GM12878 (cell line): ENCODE data around the gene IFT81. TPM values are rescaled to one million over a fixed set of nuclear protein-coding genes. Genes with fewer than 3 reads are reported as not detected.

Experiments
- ATAC-seq: fragments of 200-7000 bp; cut with Tn5 transposase; 3 replicates; pipeline ENCODE4 v1.9.1; 2020; ENCODE audit warnings: mild to moderate bottlenecking, moderate library complexity
- Bru-seq: library from RNA; stranded (reverse); fragments of 400-500 nt; gene quantifications from one replicate; lab custom pipeline; 2021; lab: Mats Ljungman, UMichigan
- BruChase-seq, 2 experiments: library from RNA; stranded (reverse); fragments of 400-500 nt; gene quantifications; one replicate each; lab custom pipeline; 2021; lab: Mats Ljungman, UMichigan
- BruUV-seq: library from RNA; stranded (reverse); fragments of 400-500 nt; replicated peaks from 2 replicates; lab custom pipeline; 2021; lab: Mats Ljungman, UMichigan
- CTCF ChIA-PET: fragments of 300-600 bp; sonication (Branson Sonifier 250); formaldehyde crosslinking; extraction: SDS; loops from one replicate; lab custom pipeline; 2021; ENCODE audit warnings: inconsistent platforms; lab: Yijun Ruan, JAX
- POLR2A ChIA-PET: fragments of 350-600 bp; formaldehyde crosslinking; extraction: SDS; loops from one replicate; lab custom pipeline; 2021; ENCODE audit warnings: inconsistent platforms; lab: Charles Lee
- RAD21 ChIA-PET: fragments of 300-600 bp; sonication (Branson Sonifier 250); formaldehyde crosslinking; loops from one replicate; lab custom pipeline; 2023; ENCODE audit warnings: antibody characterized with exemption; ENCODE audit not compliant: unreplicated experiment; lab: Charles Lee
- SMC1A ChIA-PET: fragments of 300-600 bp; sonication (Branson Sonifier 250); formaldehyde crosslinking; loops from one replicate; lab custom pipeline; 2023; ENCODE audit not compliant: unreplicated experiment, uncharacterized antibody; lab: Charles Lee
- DNase-seq: peaks from one replicate; pipeline ENCODE4 v3.0.0-alpha.2; 2011; ENCODE audit warnings: low read depth, low spot score
- FAIRE-seq: peaks from 3 replicates; lab custom pipeline; 2011; peaks lifted over from hg19 to GRCh38; lab: Jason Lieb, UNC
- H2AFZ ChIP-seq: 2 replicates; pipeline ENCODE4 v1.6.0; 2011; ENCODE audit warnings: low read depth, low read length, control low read depth; ENCODE audit not compliant: control insufficient read depth
- H3K27ac ChIP-seq: 2 replicates; pipeline ENCODE4 v1.5.1; 2011; ENCODE audit warnings: control low read depth; ENCODE audit not compliant: control insufficient read depth, insufficient read depth
- H3K27me3 ChIP-seq, 2 experiments: replicated peaks in 1 of 2; 2 replicates each; pipeline versions ENCODE4 v1.6.0 to v1.6.1; 2011; ENCODE audit warnings: low read length in 1 of 2; ENCODE audit not compliant: control insufficient read depth in 2 of 2, insufficient read depth in 2 of 2
- H3K36me3 ChIP-seq, 2 experiments: 2 replicates each; pipeline ENCODE4 v1.5.1; 2011; ENCODE audit warnings: low read length in 1 of 2; ENCODE audit not compliant: control insufficient read depth in 2 of 2, insufficient read depth in 2 of 2
- H3K4me1 ChIP-seq: 2 replicates; pipeline ENCODE4 v1.6.1; 2011; ENCODE audit warnings: mild to moderate bottlenecking, low read length, moderate library complexity, mixed read lengths; ENCODE audit not compliant: control insufficient read depth, insufficient read depth
- H3K4me2 ChIP-seq: 2 replicates; pipeline ENCODE4 v1.6.0; 2011; ENCODE audit warnings: control low read depth; ENCODE audit not compliant: control insufficient read depth, insufficient read depth
- H3K4me3 ChIP-seq: fragments of 200-600 bp; sonication (generic); 2 replicates; pipeline ENCODE4 v1.5.1; 2016
- H3K79me2 ChIP-seq: 2 replicates; pipeline ENCODE4 v1.6.0; 2011; ENCODE audit warnings: low read length; ENCODE audit not compliant: control insufficient read depth, insufficient read depth
- H3K9ac ChIP-seq: 2 replicates; pipeline ENCODE4 v1.8.0; 2011; ENCODE audit warnings: low read length, control low read depth, mixed read lengths; ENCODE audit not compliant: control insufficient read depth, insufficient read depth
- H3K9me3 ChIP-seq: replicated peaks from 3 replicates; pipeline ENCODE4 v1.5.1; 2011; ENCODE audit warnings: mild to moderate bottlenecking, low read length; ENCODE audit not compliant: control insufficient read depth, insufficient read depth
- H4K20me1 ChIP-seq: 2 replicates; pipeline ENCODE4 v1.6.0; 2011; ENCODE audit not compliant: control insufficient read depth, insufficient read depth
- BCL11A ChIP-seq: IDR thresholded peaks from 2 replicates; pipeline ENCODE4 v1.6.1; 2011; ENCODE audit warnings: low read depth, low read length
- BHLHE40 ChIP-seq, 2 experiments: fragments of 450-650 bp in 1 of 2; IDR thresholded peaks; 2 replicates each; pipeline ENCODE4 v1.6.1; 2011 to 2017; ENCODE audit warnings: low read depth in 2 of 2, borderline replicate concordance in 1 of 2, improper control_type of control experiment in 1 of 2, low read length in 1 of 2, mild to moderate bottlenecking in 1 of 2
- EED ChIP-seq: sonication (generic); IDR thresholded peaks from 2 replicates; pipeline ENCODE4 v1.6.1; 2016; ENCODE audit warnings: antibody characterized with exemption, low read depth
- HCFC1 ChIP-seq: fragments of 150-350 bp; IDR thresholded peaks from 2 replicates; pipeline ENCODE4 v1.6.1; 2014; ENCODE audit warnings: low read length
- IKZF1 ChIP-seq: fragments of 450-650 bp; conservative IDR thresholded peaks from 2 replicates; pipeline ENCODE4 v1.6.1; 2017; ENCODE audit warnings: antibody characterized with exemption, mild to moderate bottlenecking
- POLR2A ChIP-seq: IDR thresholded peaks from 2 replicates; pipeline ENCODE4 v1.6.1; 2011; ENCODE audit warnings: low read depth, mild to moderate bottlenecking, low read length
- RUNX3 ChIP-seq: IDR thresholded peaks from 2 replicates; pipeline ENCODE4 v1.6.1; 2012; ENCODE audit warnings: low read length, inconsistent platforms
- SMARCA5 ChIP-seq: fragments of 450-650 bp; IDR thresholded peaks from 2 replicates; pipeline ENCODE4 v1.6.1; 2017; ENCODE audit warnings: mild to moderate bottlenecking
- SREBF1 ChIP-seq: IDR thresholded peaks from 2 replicates; pipeline ENCODE4 v1.6.1; 2012; ENCODE audit warnings: mild to moderate bottlenecking, low read length
- STAT3 ChIP-seq: IDR thresholded peaks from 2 replicates; pipeline ENCODE4 v1.6.1; 2011; ENCODE audit warnings: low read depth, low read length, improper control_type of control experiment
- ZNF384 ChIP-seq: IDR thresholded peaks from 2 replicates; pipeline ENCODE4 v1.6.1; 2012; ENCODE audit warnings: low read depth, mild to moderate bottlenecking, low read length, improper control_type of control experiment, borderline replicate concordance
- WGBS: methylation state at CpG from one replicate; pipeline ENCODE4 v1.1.6; 2016; ENCODE audit warnings: low lambda C conversion rate; ENCODE audit not compliant: insufficient replicate concordance, insufficient coverage; ENCODE audit errors: missing lambda C conversion rate; 5-methylcytosine and 5-hydroxymethylcytosine counted together
- in situ Hi-C: fragments of 300-500 bp; cut with MboI; formaldehyde crosslinking; loops from 9 replicates; pipeline ENCODE4 v1.14.3; 2018; ENCODE audit warnings: mixed read lengths
- intact Hi-C: fragments of 100-400 bp; cut with micrococcal nuclease; formaldehyde crosslinking; loops from one replicate; pipeline ENCODE4 v1.14.2; 2022; ENCODE audit not compliant: unreplicated experiment
- long read RNA-seq, 2 experiments: library from polyadenylated mRNA; unstranded; transcript quantifications; one replicate each; pipeline ENCODE4 v2.0.0, GENCODE V29; 2019 to 2020
- polyA minus RNA-seq, 3 experiments: library from RNA; depleted of rRNA, polyadenylated mRNA; stranded (reverse); fragments of >200 nt; gene quantifications; 2 replicates each; pipeline ENCODE4 v1.2.3, GENCODE V29; 2011
- polyA plus RNA-seq, 11 experiments: library from polyadenylated mRNA; depleted of rRNA in 4 of 11; unstranded in 6 of 11; stranded (reverse) in 5 of 11; fragments of >200 nt; fragmentation: Nextera tagmentation in 4 of 11; fragmentation: Illumina TruSeq in 1 of 11; extraction: Ambion mirVana in 4 of 11; extraction: Trizol in 1 of 11; gene quantifications; 1 replicate in 1 of 11; 2 replicates in 10 of 11; pipeline versions ENCODE4 v1.2.1 to v1.2.3, GENCODE V29; 2011 to 2016; ENCODE audit warnings: inconsistent platforms in 2 of 11, missing spikeins in 2 of 11, low read depth in 1 of 11
- total RNA-seq, 4 experiments: library from RNA; depleted of rRNA in 3 of 4; stranded (reverse); fragments of >200 nt in 3 of 4; fragmentation: Illumina TruSeq in 1 of 4; extraction: Trizol in 1 of 4; gene quantifications; 2 replicates each; pipeline versions ENCODE4 v1.2.1 to v1.2.3, GENCODE V29; 2013 to 2021
- TF ChIP-seq, protein P1 (sequence below): fragments of 450-650 bp; IDR thresholded peaks from 2 replicates; pipeline ENCODE4 v1.6.1; 2016; ENCODE audit warnings: mild to moderate bottlenecking, moderate library complexity, borderline replicate concordance

The IFT81 gene, protein sequence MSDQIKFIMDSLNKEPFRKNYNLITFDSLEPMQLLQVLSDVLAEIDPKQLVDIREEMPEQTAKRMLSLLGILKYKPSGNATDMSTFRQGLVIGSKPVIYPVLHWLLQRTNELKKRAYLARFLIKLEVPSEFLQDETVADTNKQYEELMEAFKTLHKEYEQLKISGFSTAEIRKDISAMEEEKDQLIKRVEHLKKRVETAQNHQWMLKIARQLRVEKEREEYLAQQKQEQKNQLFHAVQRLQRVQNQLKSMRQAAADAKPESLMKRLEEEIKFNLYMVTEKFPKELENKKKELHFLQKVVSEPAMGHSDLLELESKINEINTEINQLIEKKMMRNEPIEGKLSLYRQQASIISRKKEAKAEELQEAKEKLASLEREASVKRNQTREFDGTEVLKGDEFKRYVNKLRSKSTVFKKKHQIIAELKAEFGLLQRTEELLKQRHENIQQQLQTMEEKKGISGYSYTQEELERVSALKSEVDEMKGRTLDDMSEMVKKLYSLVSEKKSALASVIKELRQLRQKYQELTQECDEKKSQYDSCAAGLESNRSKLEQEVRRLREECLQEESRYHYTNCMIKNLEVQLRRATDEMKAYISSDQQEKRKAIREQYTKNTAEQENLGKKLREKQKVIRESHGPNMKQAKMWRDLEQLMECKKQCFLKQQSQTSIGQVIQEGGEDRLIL
- 15.7 and 17.5 TPM in 2 replicates for total RNA-seq (2013; cell fraction: nucleolus; rRNA removed)
- total RNA-seq (2014; rRNA removed) (4.1 and 4.2 TPM in 2 replicates), total RNA-seq (2014; rRNA removed; fragmentation: Illumina TruSeq; extraction: Trizol) (7.4 and 8.6 TPM in 2 replicates), total RNA-seq (2021) (5.5 and 6.1 TPM in 2 replicates), polyA plus RNA-seq (2011; rRNA removed) (5.3 and 12.0 TPM in 2 replicates), polyA plus RNA-seq (2014; fragmentation: Illumina TruSeq; extraction: Trizol) (8.2 and 10.4 TPM in 2 replicates), polyA plus RNA-seq (2014; fragmentation: Nextera tagmentation; extraction: Ambion mirVana) (1 to 10 TPM; 5.3 to 5.8 TPM), polyA plus RNA-seq (2014; rRNA removed) (4.3 and 5.4 TPM in 2 replicates), polyA plus RNA-seq (2016; fragmentation: Nextera tagmentation; extraction: Ambion mirVana) (1 to 10 TPM; 9.4 to 9.9 TPM), polyA minus RNA-seq (2011; rRNA and poly(A)+ RNA removed) (1.6 and 2.6 TPM in 2 replicates), Bru-seq, nascent RNA (percentile 48 among the genes with signal in this experiment), BruChase-seq, experiment 1, labeled RNA remaining after a 6-hour chase (percentile 41 among the genes with signal in this experiment), BruChase-seq, experiment 2, labeled RNA remaining after a 2-hour chase (percentile 44 among the genes with signal in this experiment)
- polyA plus RNA-seq (2011; ENCODE audit: low read depth), result 2.8 TPM
- polyA plus RNA-seq (2011; cell fraction: cytosol; rRNA removed), result 1.3 and 1.6 TPM in 2 replicates
- 5.7 and 6.2 TPM in 2 replicates for polyA plus RNA-seq (2011; cell fraction: nucleus; rRNA removed)
- 4.3 and 5.0 TPM in 2 replicates for polyA plus RNA-seq (2012)
- 2.3 and 2.8 TPM in 2 replicates for polyA minus RNA-seq (2011; cell fraction: cytosol; rRNA and poly(A)+ RNA removed)
- polyA minus RNA-seq (2011; cell fraction: nucleus; rRNA and poly(A)+ RNA removed), result 3.0 and 4.6 TPM in 2 replicates
- long read RNA-seq, experiment 1, partial matches to known transcripts, result 2 of 5 reads
- long read RNA-seq, experiment 1, other reads (novel, unspliced or antisense), result 1 of 5 reads
- long read RNA-seq, experiment 2, partial matches to known transcripts, result 24 of 32 reads
- long read RNA-seq, experiment 2, other reads (novel, unspliced or antisense), result 4 of 32 reads

DNA sequence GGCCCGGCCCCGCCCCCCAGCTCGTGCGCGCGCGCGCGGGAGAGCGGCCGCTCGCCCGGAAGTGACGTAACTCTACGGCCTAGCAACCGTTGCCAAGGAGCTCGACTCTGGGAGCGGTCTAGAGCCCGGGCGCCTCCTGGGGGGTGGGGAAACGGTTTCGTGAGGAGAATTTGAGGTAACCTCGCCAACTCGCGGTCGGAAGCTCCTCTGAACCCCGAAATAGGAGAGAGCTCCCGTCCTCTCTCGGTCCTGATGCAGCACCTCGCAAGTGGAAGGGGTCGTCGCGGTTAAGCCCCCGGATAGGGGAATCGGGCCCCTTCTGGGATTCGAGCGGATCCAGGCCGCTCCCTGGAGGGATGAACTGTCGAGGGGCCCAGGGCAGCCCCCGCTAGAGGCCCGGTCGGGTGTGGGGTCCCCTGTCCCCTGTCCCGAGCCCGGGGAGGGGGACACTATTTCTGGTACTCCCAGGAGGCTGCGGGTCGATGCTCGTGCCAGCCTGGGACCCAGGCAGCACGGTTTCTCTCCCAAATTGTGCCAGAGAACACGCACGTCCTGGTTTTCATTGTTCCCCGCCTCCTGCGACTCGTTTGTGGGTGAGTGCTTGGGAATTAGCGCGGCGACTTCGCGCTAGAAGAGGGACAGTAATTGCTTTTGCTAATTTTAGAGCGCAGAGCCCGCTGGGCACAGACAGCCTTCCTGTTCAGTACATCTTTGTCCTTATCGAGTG is at the start of gene IFT81:
Gene IFT81 (plus strand): TSS at position 89 of the 727 bp plus-strand sequence. CDS start 3,024 bp downstream, outside the sequence.
- ATAC-seq, result peak; percentile 93
- ChIA-PET CTCF (interaction anchor here (0.6 to 2.6 kb wide), 4 partner anchors 23 to 307 kb away, joined by 3 to 9 read pairs (median 4); no protein-coding TSS in a partner anchor), POLR2A (interaction anchor here (0.5 to 1.2 kb wide), 5 partner anchors 11 to 158 kb away, joined by 3 to 4 read pairs (median 3); no protein-coding TSS in a partner anchor), SMC1A (interaction anchor here (0.9 to 1.6 kb wide), 4 partner anchors 11 to 307 kb away, joined by 3 to 5 read pairs (median 3); no protein-coding TSS in a partner anchor), RAD21 (interaction anchor here (0.6 to 1.5 kb wide), 7 partner anchors 10 to 706 kb away, joined by 3 to 10 read pairs (median 4); no protein-coding TSS in a partner anchor)
- Histone ChIP-seq H3K79me2 (peaks cover 6% of the 10 kb centered on the region), H3K27me3 (no peaks in the 10 kb centered on the region), H3K4me2 (peak within 1 kb of the TSS; percentile 91), H2AFZ (peak within 1 kb of the TSS; percentile 95), H3K9ac (peak within 1 kb of the TSS; percentile 90), H4K20me1 (no peaks in the 10 kb centered on the region), H3K4me3 (peak within 1 kb of the TSS; percentile 90), H3K36me3 (no peaks in the 10 kb centered on the region; a peak in 1 of 4 replicates), H3K9me3 (no peaks in the 10 kb centered on the region), H3K4me1 (0 out of 2 replicates have a peak, but pooled peaks cover 2% of the 10 kb centered on the region), H3K27ac (peak within 1 kb of the TSS; percentile 84)
- in situ Hi-C loops (no loop called here), intact Hi-C loops (no loop called here)
- 2% methylated on average over 39 of the region's 61 CpGs for WGBS
- peak; percentile 70 for FAIRE-seq
- TSS peak; percentile 93 for BruUV-seq
- DNase-seq, result no peak
- TF ChIP-seq BHLHE40 (IDR thresholded peaks at IDR 0.05; ENCODE audit: borderline replicate concordance in 1 of 2, low read depth in 2 of 2, low read length in 1 of 2) (peak; percentile 29 to 37; a peak in 1 of 4 replicates), EED (peak; percentile 65; the same call in 1 of the 2 replicates), POLR2A (peak; percentile 51; the same call in 1 of the 2 replicates), HCFC1 (peak; percentile 34; the same call in 1 of the 2 replicates), BCL11A (no peak), SREBF1 (no peak), SMARCA5 (0 out of 2 replicates have a peak, but pooled peaks have one; percentile 15), IKZF1 (peak; percentile 77), ZNF384 (no peak), STAT3 (no peak), RUNX3 (peak; percentile 69)
- TF ChIP-seq, protein P1, sequence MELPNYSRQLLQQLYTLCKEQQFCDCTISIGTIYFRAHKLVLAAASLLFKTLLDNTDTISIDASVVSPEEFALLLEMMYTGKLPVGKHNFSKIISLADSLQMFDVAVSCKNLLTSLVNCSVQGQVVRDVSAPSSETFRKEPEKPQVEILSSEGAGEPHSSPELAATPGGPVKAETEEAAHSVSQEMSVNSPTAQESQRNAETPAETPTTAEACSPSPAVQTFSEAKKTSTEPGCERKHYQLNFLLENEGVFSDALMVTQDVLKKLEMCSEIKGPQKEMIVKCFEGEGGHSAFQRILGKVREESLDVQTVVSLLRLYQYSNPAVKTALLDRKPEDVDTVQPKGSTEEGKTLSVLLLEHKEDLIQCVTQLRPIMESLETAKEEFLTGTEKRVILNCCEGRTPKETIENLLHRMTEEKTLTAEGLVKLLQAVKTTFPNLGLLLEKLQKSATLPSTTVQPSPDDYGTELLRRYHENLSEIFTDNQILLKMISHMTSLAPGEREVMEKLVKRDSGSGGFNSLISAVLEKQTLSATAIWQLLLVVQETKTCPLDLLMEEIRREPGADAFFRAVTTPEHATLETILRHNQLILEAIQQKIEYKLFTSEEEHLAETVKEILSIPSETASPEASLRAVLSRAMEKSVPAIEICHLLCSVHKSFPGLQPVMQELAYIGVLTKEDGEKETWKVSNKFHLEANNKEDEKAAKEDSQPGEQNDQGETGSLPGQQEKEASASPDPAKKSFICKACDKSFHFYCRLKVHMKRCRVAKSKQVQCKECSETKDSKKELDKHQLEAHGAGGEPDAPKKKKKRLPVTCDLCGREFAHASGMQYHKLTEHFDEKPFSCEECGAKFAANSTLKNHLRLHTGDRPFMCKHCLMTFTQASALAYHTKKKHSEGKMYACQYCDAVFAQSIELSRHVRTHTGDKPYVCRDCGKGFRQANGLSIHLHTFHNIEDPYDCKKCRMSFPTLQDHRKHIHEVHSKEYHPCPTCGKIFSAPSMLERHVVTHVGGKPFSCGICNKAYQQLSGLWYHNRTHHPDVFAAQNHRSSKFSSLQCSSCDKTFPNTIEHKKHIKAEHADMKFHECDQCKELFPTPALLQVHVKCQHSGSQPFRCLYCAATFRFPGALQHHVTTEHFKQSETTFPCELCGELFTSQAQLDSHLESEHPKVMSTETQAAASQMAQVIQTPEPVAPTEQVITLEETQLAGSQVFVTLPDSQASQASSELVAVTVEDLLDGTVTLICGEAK, result peak; percentile 63; the same call in 1 of the 2 replicates
